Measurements from ENCODE around the gene PRKCA.
"Not testable (repeated sequence)": the region's sequence is repeated elsewhere in the genome, so short reads cannot be mapped to it uniquely, and the experiment has no call there.

- TF ChIP-seq, protein P1, sequence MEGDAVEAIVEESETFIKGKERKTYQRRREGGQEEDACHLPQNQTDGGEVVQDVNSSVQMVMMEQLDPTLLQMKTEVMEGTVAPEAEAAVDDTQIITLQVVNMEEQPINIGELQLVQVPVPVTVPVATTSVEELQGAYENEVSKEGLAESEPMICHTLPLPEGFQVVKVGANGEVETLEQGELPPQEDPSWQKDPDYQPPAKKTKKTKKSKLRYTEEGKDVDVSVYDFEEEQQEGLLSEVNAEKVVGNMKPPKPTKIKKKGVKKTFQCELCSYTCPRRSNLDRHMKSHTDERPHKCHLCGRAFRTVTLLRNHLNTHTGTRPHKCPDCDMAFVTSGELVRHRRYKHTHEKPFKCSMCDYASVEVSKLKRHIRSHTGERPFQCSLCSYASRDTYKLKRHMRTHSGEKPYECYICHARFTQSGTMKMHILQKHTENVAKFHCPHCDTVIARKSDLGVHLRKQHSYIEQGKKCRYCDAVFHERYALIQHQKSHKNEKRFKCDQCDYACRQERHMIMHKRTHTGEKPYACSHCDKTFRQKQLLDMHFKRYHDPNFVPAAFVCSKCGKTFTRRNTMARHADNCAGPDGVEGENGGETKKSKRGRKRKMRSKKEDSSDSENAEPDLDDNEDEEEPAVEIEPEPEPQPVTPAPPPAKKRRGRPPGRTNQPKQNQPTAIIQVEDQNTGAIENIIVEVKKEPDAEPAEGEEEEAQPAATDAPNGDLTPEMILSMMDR (IDR thresholded peaks at IDR 0.05; ENCODE audit: low read depth, low read length, poor library complexity, severe bottlenecking): not testable (repeated sequence)
- TF ChIP-seq EZH2phosphoT487 (IDR thresholded peaks at IDR 0.05; ENCODE audit: borderline replicate concordance, low read length): not testable (repeated sequence)
These were observed 39.9 kb downstream of the PRKCA start for GRCh38 chr17:66342263-66342662.

All from DOHH2 (cell line).